ENCODE measurements around the gene EYA2. TPM values are rescaled to one million over a fixed set of nuclear protein-coding genes. Genes with fewer than 3 reads are reported as not detected.
"Not testable (repeated sequence)": the region's sequence is repeated elsewhere in the genome, so short reads cannot be mapped to it uniquely, and the experiment has no call there.

Gene EYA2, protein sequence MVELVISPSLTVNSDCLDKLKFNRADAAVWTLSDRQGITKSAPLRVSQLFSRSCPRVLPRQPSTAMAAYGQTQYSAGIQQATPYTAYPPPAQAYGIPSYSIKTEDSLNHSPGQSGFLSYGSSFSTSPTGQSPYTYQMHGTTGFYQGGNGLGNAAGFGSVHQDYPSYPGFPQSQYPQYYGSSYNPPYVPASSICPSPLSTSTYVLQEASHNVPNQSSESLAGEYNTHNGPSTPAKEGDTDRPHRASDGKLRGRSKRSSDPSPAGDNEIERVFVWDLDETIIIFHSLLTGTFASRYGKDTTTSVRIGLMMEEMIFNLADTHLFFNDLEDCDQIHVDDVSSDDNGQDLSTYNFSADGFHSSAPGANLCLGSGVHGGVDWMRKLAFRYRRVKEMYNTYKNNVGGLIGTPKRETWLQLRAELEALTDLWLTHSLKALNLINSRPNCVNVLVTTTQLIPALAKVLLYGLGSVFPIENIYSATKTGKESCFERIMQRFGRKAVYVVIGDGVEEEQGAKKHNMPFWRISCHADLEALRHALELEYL
- 1 to 10 TPM in 3 of 5 donors, under 1 TPM in 2; 0.80 to 2.7 (median 1.3) TPM for polyA plus RNA-seq (ENCODE audit: insufficient read depth in 1 of 5, insufficient read length in 5 of 5, low replicate concordance in 1 of 5)
- long read RNA-seq, donor 1, result 0 reads
- long read RNA-seq, donor 2, partial matches to known transcripts, result 0 of 2 reads
- long read RNA-seq, donor 2, other reads (novel, unspliced or antisense), result 0 of 2 reads
- long read RNA-seq, donor 3, result 0 reads
- long read RNA-seq, donor 4, result 0 reads
- long read RNA-seq, donor 5, partial matches to known transcripts, result 6 of 6 reads
- long read RNA-seq, donor 5, other reads (novel, unspliced or antisense), result 0 of 6 reads
- long read RNA-seq, donor 6, partial matches to known transcripts, result 0 of 1 reads
- long read RNA-seq, donor 6, other reads (novel, unspliced or antisense), result 0 of 1 reads
- long read RNA-seq, donor 7, partial matches to known transcripts, result 0 of 1 reads
- long read RNA-seq, donor 7, other reads (novel, unspliced or antisense), result 0 of 1 reads
- long read RNA-seq, donor 8, result 0 reads

DNA sequence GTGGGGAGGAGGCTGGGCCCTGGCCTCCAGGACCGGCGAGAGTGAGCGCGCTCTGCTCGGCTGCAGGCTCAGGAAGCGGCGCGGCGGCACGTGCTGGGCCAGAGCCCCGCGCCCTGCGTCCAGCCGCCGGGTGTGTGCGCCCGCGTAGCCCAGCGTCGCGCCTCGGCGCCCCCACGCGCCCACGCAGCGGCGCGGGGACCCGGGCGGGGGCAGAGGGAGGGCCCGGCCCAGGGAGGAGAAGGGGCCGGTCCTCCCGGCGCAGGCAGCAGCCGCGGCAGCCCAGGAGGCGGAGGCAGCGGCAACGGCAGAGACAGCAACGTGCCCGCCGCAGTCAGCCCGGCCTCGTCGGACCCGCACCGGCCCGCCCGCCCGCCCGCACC, at the start of gene EYA2:
Gene EYA2, plus strand, starts transcription at position 265 of the 380 bp plus-strand sequence. CDS start 95,168 bp downstream, outside the sequence.
- DNase-seq, result no peak

DNA sequence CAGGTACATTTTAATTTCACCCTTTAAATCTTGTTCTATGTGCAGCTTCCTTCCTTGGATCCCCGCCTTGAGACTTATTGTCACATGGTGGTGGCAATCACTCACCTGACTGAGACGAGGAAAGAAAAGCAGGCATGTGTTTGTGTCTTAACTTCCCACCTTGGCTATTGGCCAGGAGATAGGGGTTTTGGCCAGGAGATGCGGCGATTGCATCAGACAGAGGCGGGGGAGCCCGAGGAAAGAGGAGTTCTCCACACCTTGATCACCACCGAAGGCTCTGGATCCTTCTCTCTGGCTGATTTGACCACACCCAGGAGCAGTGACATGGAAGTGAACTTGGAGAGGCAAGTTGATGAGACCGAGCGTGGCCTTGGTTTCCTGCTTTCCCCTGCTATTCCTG, 49.7 kb upstream of the EYA2 start:
- no peak for DNase-seq

DNA sequence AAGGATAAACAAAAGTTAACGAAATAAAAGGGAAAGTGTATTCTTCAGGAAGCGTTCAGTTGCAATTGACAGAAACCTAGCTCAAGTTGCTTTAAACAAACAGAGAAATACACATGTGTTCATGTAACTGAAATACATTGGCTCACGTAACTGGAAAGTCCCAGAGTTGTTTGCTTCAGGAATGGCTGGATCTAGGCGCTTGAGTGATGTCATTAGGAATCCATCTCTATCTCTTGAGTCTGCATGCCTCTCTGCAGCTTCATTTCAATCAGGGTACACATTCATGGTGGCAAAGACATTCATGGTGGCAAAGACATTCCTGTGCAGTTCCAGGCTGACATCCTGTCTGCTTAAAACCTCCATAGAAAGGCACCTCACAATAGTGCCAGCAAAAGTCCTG, 45.4 kb upstream of the EYA2 start:
- DNase-seq, result no peak

DNA sequence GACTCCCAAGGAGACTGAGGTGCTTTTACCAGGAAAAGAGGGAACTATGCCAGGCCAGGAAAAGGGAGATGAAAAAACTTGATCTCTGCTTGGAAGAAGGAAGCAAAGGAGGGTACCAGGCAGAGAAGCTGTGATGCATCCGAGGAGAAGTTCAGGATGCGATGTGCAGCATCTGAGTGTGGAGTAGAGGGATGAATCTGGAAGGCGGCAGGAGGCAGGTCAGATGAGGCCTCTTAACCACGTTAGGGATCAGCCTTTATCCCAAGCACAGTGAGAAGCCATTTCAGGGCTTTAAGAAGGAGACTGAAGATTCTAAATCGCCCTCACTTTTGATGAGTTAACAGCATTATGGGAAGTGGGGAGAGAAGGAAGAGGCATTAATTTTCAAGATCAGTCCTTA, 44.9 kb upstream of the EYA2 start:
- no peak for DNase-seq

DNA sequence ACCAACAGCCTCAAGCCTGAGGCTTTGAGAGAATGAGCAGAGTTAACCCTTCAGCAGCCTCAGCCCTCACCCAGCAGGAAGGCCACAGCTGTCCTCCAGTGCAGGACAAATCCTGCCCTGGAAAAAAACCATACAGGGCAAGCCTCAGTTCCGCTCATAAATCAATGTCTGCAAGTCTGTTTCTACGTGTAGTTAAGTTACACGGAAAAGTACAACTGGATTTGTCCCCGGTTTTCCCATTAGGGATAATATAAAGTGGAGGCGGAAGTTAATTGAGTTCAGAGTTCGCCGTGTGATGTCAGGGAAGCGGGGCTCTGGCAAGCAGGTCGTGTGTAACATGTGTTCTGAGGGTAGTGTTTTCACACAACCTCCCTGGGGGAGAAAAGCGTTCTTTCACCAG, 44.2 kb upstream of the EYA2 start:
- DNase-seq, result no peak

GRCh38 chr20:46850896-46851295, 43.7 kb upstream of the EYA2 start:
- DNase-seq, result no peak

- DNase-seq, result no peak
Observed at GRCh38 chr20:46851746-46852145, 42.9 kb upstream of the EYA2 start.

- no peak for DNase-seq
Observed at GRCh38 chr20:46852313-46852712, 42.3 kb upstream of the EYA2 start.

DNA sequence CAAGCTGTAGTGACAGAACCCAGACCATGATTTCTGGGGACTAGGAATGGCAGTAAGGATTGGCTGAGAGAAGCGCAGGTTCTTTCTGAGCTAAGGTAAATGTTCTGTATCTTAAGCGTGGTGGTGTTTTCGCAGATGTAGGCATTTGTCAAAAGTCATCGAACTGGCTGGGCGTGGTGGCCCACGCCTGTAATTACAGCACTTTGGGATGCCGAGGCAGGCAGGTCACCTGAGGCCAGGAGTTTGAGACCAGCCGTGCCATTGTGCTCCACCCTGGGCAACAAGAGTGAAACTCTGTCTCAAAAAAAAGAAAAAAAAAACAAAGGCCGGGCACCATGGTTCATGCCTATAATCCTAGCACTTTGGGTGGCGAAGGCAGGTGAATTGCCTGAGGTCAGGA, 40.7 kb upstream of the EYA2 start:
- no peak for DNase-seq

- DNase-seq, result peak in 1 of 2 donors; percentile 4
Observed at GRCh38 chr20:46857061-46857831, 37.4 kb upstream of the EYA2 start.

DNA sequence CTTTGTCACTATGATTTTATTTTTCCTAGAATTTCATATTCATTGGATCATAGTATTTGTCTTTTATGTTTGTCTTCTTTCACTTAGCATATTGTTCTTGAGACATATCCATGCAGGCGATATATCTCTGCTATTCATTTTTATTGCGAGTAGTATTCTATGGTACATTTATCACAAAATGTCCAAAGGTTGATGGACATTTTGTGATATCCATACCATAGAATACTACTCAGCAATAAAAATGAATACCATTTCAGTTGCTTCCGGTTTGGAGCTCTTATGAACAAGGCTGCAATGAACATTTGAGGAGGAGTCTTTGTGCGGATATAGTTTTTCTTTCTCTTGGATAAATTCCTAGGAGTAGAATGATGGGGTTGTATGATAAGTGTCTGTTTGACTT, 28.8 kb upstream of the EYA2 start:
- DNase-seq, result no peak

DNA sequence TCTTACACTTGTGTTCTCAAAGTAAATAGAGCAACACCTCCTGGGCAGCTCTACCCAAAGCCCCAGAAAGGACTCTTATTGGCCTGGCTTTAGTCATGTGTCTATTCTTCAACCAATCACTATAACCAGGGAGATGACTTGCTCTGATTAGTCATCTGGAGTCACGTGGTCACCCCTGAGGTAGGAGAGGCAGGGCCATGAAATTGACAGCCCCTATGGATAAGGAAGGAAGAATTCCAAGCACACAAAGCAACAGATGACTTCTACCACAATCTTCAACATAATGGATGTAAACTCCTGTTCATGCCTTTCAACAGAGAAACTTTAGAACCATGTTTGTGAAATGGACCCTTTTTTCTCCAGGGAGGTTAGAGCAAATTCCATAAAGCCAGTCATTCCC, 24.6 kb upstream of the EYA2 start:
- DNase-seq, result no peak

DNA sequence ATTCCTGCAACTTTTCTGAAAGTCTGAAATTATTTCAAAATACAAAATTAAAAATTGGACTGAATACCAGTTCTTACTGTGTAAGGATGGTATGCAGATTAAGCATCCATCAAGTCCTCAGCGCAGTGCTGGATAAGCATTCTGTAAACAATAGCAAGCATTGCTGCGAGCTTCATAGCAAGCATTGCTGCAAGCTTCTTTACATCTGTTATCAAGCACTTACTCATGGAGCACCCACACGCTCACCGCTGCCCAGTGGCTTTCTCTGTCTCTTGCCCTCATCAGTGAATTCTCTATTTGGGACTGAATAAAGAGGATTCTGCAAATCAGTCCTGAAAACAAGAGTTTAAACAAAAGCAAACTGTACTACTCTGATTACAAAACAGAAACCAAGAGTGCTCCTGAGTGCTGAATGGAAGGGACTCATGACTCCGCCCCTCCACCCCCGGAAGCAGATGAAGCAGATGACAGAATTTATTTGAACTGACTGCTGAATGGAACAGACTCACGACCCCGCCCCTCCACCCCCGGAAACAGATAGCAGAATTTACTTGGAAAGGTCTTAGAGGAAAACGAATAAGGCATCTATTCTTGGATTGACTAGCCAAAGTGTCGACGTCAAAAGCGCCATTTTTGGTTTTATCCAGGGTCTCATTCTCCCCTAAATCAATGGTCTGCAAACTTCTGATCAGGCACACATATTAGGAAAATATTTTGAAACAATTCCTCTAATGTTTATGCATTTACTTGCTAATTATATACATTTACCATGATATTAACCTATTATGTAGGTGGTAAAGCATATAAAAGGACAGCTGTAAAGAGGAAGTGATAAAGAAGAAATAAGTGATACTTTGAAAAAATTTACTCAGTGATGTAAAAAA, 22.1 kb upstream of the EYA2 start:
- DNase-seq, result no peak

DNA sequence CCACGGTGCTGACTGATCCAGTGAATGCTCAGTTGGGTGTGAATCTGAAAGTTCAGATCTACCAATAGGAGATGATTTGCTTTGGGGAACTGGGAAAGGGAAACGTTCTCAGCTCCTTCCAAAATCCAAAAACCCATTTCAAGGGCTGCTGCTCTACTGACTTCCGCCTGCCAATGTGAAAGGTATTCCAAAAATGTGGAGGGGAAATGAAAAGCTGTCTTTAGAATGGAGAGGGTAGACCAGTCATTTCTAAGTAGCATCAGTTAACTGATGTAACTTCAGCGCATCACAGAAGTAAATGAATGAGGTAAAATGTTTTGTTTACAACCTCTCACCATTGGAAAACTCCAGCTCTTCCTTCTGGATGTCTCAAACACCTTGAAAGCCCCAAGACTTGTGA, 19.6 kb upstream of the EYA2 start:
- no peak for DNase-seq

- no peak for DNase-seq
Observed at GRCh38 chr20:46879386-46879785, 15.3 kb upstream of the EYA2 start.

- DNase-seq, result not testable (repeated sequence)
Observed at GRCh38 chr20:46879963-46880362, 14.7 kb upstream of the EYA2 start.

DNA sequence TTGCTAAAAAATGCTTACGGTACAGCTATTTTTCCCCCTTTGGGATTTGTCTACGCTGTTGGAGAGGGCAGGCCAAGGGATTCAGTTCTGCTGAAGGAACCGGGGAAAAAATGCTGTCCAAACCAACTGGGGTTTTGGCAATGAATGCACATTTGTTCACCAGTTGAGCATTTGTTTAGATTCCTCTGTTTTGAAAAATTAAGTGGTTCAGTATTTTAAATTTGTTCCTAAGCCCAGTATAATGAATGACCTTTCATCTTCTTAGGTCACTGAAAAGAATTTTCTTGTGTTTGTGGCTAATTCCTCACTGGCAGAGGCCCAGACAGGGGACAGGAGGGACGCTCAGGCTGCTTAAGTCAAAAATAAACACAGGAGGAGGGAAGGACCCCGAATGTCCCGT, 10.8 kb upstream of the EYA2 start:
- DNase-seq, result no peak

- DNase-seq, result no peak
Observed at GRCh38 chr20:46890682-46891081, 4.0 kb upstream of the EYA2 start.

GRCh38 chr20:46893051-46893450, 1.6 kb upstream of the EYA2 start:
- DNase-seq, result no peak

DNA sequence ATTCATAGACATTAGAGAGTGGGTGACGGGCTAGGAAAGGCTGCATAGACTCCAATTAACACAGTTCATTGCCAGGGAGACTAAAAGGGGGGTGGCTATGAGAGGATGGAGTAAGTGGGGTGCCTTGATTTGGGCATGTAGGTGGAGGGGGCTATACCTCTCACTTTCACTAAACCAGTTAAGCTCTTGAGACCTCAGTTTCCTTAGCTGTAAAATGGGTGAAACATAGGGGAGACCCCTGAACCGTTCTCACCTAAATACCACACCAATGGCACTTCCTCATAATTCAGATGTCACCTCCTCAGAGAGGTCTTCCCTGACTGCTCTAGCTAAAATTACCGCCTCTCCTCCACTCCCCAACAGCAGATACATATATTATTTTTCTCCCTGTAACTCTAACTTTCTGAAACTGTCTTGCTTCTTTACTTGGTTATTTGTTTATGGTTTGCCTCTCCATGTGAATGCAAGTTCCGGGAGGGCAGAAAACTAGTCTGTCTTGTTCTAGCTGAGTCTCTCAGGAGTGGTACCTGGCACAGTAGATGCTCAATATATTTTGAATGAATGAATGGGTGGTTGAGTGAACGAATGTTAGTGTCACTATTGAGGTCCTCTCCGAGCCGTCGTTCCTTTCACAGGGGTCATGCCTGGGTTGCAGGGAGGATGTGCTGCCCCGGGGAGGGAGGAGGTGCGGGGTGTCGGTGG, 615 bp upstream of the EYA2 start:
- no peak for DNase-seq
